Epithelial cell of esophagus (primary cell): ENCODE data around the gene EPHA3.

Experiments
- DNase-seq: peaks from one replicate; pipeline ENCODE4 v3.0.0; 2010; ENCODE audit warnings: low read depth
- H3K4me3 ChIP-seq: 2 replicates; pipeline ENCODE4 v1.5.1; 2011; ENCODE audit warnings: mild to moderate bottlenecking, low read length, control low read depth
- TF ChIP-seq, protein P1 (sequence below): IDR thresholded peaks from 2 replicates; pipeline ENCODE4 v1.5.1; 2011; ENCODE audit warnings: low read depth, mild to moderate bottlenecking, low read length, control low read depth, inconsistent platforms; ENCODE audit not compliant: insufficient read depth; ENCODE audit errors: missing control alignments

Gene EPHA3

DNA sequence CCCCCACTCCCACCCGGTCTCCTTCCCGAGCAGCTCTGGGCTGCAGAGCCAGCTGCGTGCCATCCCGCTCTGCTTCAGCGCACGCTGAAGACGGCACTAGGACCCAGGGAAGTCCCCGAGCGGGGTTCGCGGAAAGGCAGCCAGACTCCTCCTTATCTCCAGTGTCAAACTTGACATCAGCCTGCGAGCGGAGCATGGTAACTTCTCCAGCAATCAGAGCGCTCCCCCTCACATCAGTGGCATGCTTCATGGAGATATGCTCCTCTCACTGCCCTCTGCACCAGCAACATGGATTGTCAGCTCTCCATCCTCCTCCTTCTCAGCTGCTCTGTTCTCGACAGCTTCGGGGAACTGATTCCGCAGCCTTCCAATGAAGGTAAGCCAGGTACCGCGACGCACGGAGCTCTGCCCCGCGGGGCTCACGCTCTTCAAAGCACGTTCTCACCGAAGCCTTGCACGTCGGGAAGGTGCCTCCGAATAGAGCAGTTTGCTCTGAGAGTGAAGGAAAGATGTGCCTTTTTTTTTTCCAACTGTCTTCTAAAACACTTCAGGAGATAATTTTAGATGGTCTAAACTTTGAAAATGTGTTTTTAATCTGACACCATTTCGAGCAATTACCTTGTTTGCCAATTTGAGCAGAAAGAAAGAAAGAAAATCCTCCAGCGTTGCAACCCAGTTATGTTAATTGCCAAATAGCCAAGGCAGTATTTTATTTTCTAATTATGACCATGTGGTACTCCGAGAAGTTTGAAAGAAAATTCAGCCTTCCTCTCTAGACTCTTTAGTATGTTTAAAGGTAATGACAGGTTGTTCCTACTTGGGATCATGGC is at the start of gene EPHA3:
Gene EPHA3 (plus strand): TSS at position 161 of the 830 bp plus-strand sequence. CDS start 128 bp downstream, at position 289.
- TF ChIP-seq, protein P1, sequence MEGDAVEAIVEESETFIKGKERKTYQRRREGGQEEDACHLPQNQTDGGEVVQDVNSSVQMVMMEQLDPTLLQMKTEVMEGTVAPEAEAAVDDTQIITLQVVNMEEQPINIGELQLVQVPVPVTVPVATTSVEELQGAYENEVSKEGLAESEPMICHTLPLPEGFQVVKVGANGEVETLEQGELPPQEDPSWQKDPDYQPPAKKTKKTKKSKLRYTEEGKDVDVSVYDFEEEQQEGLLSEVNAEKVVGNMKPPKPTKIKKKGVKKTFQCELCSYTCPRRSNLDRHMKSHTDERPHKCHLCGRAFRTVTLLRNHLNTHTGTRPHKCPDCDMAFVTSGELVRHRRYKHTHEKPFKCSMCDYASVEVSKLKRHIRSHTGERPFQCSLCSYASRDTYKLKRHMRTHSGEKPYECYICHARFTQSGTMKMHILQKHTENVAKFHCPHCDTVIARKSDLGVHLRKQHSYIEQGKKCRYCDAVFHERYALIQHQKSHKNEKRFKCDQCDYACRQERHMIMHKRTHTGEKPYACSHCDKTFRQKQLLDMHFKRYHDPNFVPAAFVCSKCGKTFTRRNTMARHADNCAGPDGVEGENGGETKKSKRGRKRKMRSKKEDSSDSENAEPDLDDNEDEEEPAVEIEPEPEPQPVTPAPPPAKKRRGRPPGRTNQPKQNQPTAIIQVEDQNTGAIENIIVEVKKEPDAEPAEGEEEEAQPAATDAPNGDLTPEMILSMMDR = no peak
- DNase-seq = peak; percentile 78
- H3K4me3 ChIP-seq = peak within 1 kb of the TSS; percentile 54

DNA sequence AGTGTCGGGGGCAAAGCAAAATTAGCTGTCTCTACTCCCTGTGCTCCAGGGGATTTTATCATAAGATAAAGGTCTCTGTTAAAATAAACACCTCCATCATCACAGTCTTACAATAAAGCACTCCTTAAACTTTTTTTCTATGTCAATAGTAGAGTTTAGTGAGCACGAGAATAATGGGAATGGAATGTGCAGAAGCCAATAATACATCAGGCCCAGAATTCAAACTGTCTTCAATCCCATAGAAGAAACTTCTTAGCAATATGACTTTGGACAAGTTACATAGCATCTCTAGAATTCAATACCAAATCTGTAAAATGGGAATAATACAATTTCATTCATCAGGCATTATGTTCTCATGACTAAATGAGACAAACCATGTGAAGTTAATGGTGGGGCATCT is 49.0 kb upstream of the EPHA3 start:
- no peak for DNase-seq
- H3K4me3 ChIP-seq = no peak overlapping the region

GRCh38 chr3:89059211-89059925 is 48.1 kb upstream of the EPHA3 start:
- TF ChIP-seq, protein P1 = no peak
- no peak overlapping the region for H3K4me3 ChIP-seq
- DNase-seq = peak; percentile 29

More for the DNA sequence above, 49.0 kb upstream of the EPHA3 start:
- TF ChIP-seq, protein P1 = no peak

GRCh38 chr3:89061259-89061658 is 46.2 kb upstream of the EPHA3 start:
- TF ChIP-seq, protein P1 = no peak
- no peak overlapping the region for H3K4me3 ChIP-seq
- no peak for DNase-seq

DNA sequence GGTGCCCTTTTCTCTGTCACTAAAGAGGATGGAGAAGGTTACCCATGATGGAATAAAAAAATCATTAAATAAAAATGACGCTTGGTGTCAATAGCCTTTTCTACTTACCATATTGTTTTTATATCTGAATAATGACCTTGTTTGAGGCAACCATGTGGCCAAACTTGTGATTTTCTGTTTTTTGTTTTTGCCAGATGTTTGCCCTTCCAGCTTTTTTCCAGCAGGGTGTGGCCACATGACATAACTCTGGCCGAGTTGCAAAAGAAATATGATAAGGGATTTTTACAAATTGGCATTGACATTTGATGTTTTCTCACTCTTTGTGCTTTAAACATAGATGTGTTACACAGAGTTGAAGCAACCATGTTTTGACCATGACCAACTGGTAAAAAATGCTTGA is 39.7 kb upstream of the EPHA3 start:
- no peak overlapping the region for H3K4me3 ChIP-seq
- no peak for DNase-seq
- TF ChIP-seq, protein P1 = no peak

- TF ChIP-seq, protein P1 = no peak
- no peak for DNase-seq
- no peak overlapping the region for H3K4me3 ChIP-seq
These were observed 34.8 kb upstream of the EPHA3 start for GRCh38 chr3:89072642-89073041.

- TF ChIP-seq, protein P1 = no peak
- DNase-seq = no peak
- no peak overlapping the region for H3K4me3 ChIP-seq
These were observed 27.5 kb upstream of the EPHA3 start for GRCh38 chr3:89079944-89080343.
